ENCODE results near the gene ITLN2.
"Not testable (repeated sequence)": the region's sequence is repeated elsewhere in the genome, so short reads cannot be mapped to it uniquely, and the experiment has no call there.

The ITLN2 gene

DNA sequence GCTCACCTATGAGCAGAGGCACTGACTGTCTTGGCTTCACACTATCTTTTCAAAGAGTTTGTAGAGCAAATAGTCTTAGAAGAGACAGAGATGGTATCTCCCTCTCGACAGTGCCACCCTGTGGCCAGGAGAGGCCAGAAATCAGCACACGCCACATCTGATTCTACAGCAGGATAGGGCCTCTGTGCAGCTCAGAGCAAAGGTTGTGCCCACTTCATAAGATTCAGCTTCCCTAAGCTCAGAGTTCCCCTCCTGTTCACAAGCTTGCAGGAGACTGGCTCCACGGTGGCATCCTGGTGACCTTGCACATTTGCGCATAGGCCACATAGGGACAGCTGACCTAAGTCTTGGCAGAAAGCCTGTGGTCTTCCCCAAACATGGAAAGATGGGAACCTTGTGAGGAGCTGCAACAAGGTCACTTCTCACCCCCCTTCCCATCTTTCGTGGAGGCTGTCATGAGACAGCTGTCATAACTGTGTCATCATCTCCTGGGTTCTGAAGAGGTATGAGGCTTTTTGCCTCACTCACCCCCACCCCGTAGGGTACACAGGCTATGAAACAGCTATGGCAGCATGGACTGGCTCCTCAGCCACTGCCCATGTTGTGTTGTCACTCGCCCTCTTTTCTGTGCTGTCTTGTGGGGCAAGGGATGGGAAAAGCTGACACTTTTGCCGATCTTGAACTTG lies 3.0 kb downstream of the ITLN2 start:
- Histone ChIP-seq H3K4me3 (ENCODE audit: low read length) (no peak overlapping the region), H3K9me3 (ENCODE audit: control insufficient read depth, low read depth, low read length) (no peaks in the 10 kb centered on the region), H3K27me3 (ENCODE audit: control insufficient read depth, insufficient read depth, low read length) (no peaks in the 10 kb centered on the region), H3K27ac (ENCODE audit: low read length) (no peak overlapping the region), H3K36me3 (ENCODE audit: control insufficient read depth, low read depth, low read length) (no peaks in the 10 kb centered on the region), H3K9ac (ENCODE audit: low read length) (no peak overlapping the region), H3K4me1 (ENCODE audit: control insufficient read depth, low read depth, low read length) (peaks cover 9% of the 10 kb centered on the region)

DNA sequence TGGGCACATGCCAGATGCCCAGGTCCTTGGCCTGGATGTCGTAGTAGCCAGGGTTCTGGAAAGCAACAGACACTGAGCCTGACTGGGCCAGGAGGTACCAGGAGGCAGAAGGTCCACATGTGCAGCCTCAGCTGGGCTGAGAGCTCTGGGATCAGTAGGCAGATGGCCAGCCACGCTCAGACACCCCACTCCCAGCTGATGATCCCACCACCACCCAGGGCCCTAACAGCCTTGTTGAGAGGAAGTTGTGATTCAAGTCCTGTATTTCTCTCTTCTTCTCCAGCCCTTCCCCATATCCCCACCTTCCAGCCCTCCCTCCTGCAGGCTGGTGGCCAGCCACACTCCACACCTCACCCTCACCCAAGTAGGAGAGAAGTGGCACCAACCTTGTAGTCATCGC lies 4.0 kb downstream of the ITLN2 start:
- Histone ChIP-seq H3K4me3 (ENCODE audit: low read length) (no peak overlapping the region), H3K27ac (ENCODE audit: low read length) (no peak overlapping the region), H3K36me3 (ENCODE audit: control insufficient read depth, low read depth, low read length) (no peaks in the 10 kb centered on the region)

DNA sequence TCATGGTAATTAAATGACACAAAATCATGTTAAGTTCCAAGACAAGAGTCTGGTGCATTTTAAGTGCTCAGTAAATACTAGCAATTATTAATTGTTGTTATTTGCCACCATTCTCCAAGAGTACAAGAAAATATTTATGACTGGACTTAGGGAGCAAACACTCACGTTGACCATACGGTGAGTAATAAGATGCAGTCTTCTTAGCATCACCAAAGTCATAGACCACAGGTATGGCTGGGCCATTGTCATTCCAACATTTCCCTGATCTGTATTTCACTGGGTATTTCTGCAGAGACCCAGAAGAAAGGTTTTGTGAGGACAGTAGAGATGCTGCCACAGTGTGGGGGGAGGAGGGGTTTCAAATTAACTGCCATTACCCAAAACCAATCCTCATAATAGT lies 4.7 kb downstream of the ITLN2 start:
- Histone ChIP-seq H3K4me1 (ENCODE audit: control insufficient read depth, low read depth, low read length) (peaks cover 9% of the 10 kb centered on the region), H3K9me3 (ENCODE audit: control insufficient read depth, low read depth, low read length) (no peaks in the 10 kb centered on the region), H3K27ac (ENCODE audit: low read length) (no peak overlapping the region), H3K36me3 (ENCODE audit: control insufficient read depth, low read depth, low read length) (no peaks in the 10 kb centered on the region), H3K27me3 (ENCODE audit: control insufficient read depth, insufficient read depth, low read length) (no peaks in the 10 kb centered on the region), H3K9ac (ENCODE audit: low read length) (no peak overlapping the region), H3K4me3 (ENCODE audit: low read length) (no peak overlapping the region)

More for the DNA sequence above, 4.0 kb downstream of the ITLN2 start:
- Histone ChIP-seq H3K4me1 (ENCODE audit: control insufficient read depth, low read depth, low read length) (peaks cover 9% of the 10 kb centered on the region), H3K9me3 (ENCODE audit: control insufficient read depth, low read depth, low read length) (no peaks in the 10 kb centered on the region), H3K9ac (ENCODE audit: low read length) (no peak overlapping the region), H3K27me3 (ENCODE audit: control insufficient read depth, insufficient read depth, low read length) (no peaks in the 10 kb centered on the region)

DNA sequence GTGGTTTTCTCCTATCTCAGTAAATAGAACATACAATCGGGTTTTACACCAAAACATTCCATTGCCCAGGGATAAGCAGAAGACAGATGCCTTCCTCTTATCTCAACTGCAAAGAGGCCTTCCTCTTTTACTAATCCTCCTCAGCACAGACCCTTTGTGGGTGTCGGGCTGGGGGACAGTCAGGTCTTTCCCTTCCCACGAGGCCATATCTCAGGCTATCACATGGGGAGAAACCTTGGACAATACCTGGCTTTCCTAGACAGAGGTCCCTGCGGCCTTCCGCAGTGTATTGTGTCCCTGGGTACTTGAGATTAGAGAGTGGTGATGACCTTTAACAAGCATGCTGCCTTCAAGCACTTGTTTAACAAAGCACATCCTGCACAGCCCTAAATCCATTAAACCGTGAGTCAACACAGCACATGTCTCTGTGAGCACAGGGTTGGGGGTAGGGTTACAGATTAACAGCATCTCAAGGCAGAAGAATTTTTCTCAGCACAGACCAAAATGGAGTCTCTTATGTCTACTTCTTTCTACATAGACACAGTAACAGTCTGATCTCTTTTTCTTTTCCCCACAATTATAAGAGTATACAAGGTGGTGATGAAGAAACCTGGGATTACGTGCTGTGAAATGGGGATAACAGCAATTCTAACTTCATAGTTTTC lies 5.3 kb downstream of the ITLN2 start:
- not testable (repeated sequence) for H3K4me1 ChIP-seq (ENCODE audit: control insufficient read depth, low read depth, low read length); H3K27me3 ChIP-seq (ENCODE audit: control insufficient read depth, insufficient read depth, low read length); H3K27ac ChIP-seq (ENCODE audit: low read length); H3K9ac ChIP-seq (ENCODE audit: low read length); H3K4me3 ChIP-seq (ENCODE audit: low read length); H3K9me3 ChIP-seq (ENCODE audit: control insufficient read depth, low read depth, low read length); H3K36me3 ChIP-seq (ENCODE audit: control insufficient read depth, low read depth, low read length)

DNA sequence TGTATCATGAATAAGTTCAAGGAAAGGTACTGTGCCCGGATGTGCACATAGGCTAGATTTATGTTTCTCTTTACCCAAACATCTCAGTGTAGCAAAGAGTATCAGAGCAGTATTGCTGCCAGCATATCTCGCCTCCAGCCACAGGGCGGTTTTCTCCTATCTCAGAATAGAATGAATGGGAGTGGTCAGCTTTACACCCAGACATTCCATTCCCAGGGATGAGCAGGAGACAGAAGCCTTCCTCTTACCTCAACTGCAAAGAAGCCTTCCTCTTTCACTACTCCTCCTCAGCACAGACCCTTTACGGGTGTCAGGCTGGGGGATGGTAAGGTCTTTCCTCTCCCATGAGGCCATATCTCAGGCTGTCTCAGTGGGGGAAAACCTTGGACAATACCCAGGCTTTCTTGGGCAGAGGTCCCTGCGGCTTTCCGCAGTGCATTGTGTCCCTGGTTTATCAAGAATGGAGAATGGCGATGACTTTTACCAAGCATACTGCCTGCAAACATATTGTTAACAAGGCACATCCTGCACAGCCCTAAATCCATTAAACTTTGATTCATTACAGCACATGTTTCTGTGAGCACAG lies 7.3 kb downstream of the ITLN2 start:
- H3K27me3 ChIP-seq (ENCODE audit: control insufficient read depth, insufficient read depth, low read length); H3K36me3 ChIP-seq (ENCODE audit: control insufficient read depth, low read depth, low read length); H3K9ac ChIP-seq (ENCODE audit: low read length); H3K4me1 ChIP-seq (ENCODE audit: control insufficient read depth, low read depth, low read length); H3K27ac ChIP-seq (ENCODE audit: low read length); H3K9me3 ChIP-seq (ENCODE audit: control insufficient read depth, low read depth, low read length); H3K4me3 ChIP-seq (ENCODE audit: low read length): not testable (repeated sequence)

DNA sequence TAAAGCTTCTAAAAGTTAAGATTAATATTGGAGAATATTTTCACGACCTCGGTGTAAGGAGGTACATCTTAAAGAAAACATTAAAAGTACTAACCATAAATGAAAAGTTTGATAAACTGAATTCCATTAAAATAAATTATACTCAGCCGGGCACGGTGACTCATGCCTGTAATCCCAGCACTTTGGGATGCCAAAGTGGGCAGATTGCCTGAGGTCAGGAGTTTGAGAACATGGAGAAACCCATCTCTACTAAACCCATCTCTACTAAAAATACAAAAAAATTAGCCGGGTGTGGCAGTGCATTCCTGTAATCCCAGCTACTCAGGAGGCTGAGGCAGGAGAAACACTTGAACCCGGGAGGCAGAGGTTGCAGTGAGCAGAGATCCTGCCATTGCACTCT lies 8.7 kb downstream of the ITLN2 start:
- H3K36me3 ChIP-seq (ENCODE audit: control insufficient read depth, low read depth, low read length); H3K9ac ChIP-seq (ENCODE audit: low read length); H3K27ac ChIP-seq (ENCODE audit: low read length): not testable (repeated sequence)

DNA sequence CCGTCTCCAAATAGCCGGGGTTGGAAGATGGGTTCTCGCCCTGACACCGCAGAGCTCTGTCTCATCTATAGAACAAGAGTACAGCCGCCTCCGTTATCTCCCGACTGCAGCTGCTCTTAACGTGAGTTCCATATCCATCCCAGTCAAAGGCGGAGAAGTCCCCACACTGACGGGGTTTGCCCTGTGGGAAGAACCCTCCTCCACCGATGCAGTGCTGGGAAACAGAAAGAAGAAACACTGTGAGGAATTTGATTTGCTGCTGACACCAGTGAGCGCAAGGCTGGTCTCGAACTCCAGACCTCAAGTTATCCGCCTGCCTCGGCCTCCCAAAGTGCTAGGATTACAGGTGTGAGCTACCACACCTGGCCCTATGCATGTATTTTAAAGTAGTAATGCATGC lies 9.5 kb downstream of the ITLN2 start:
- H3K4me1 ChIP-seq (ENCODE audit: control insufficient read depth, low read depth, low read length), result no peaks in the 10 kb centered on the region
- H3K4me3 ChIP-seq (ENCODE audit: low read length), result no peak overlapping the region
- H3K27ac ChIP-seq (ENCODE audit: low read length), result no peak overlapping the region
- H3K36me3 ChIP-seq (ENCODE audit: control insufficient read depth, low read depth, low read length), result no peaks in the 10 kb centered on the region
- no peak overlapping the region for H3K9ac ChIP-seq (ENCODE audit: low read length)
- H3K27me3 ChIP-seq (ENCODE audit: control insufficient read depth, insufficient read depth, low read length), result no peaks in the 10 kb centered on the region
- H3K9me3 ChIP-seq (ENCODE audit: control insufficient read depth, low read depth, low read length), result no peaks in the 10 kb centered on the region

More for the DNA sequence above, 8.7 kb downstream of the ITLN2 start:
- not testable (repeated sequence) for H3K9me3 ChIP-seq (ENCODE audit: control insufficient read depth, low read depth, low read length); H3K4me3 ChIP-seq (ENCODE audit: low read length); H3K27me3 ChIP-seq (ENCODE audit: control insufficient read depth, insufficient read depth, low read length); H3K4me1 ChIP-seq (ENCODE audit: control insufficient read depth, low read depth, low read length)

DNA sequence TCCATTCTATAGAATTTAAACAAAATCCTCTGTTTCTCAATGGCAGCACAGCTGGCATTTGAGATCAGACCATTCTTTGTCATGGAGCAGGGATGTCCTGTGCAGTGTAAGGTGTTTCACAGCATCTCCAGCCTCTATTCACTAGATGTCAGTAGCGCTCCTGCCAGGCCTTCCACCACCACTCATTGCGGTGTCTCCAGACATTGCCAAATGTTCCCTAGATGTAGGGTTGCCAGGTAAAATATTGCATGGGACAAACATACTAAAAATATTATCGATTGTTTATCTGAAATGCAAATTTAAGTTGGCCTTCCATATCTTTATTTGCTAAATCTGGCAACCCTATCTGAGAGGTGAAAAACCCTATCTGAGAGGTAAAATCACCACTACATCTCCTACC lies 11.7 kb downstream of the ITLN2 start:
- Histone ChIP-seq H3K36me3 (ENCODE audit: control insufficient read depth, low read depth, low read length) (no peaks in the 10 kb centered on the region), H3K27ac (ENCODE audit: low read length) (no peak overlapping the region), H3K4me3 (ENCODE audit: low read length) (no peak overlapping the region), H3K9me3 (ENCODE audit: control insufficient read depth, low read depth, low read length) (no peaks in the 10 kb centered on the region), H3K9ac (ENCODE audit: low read length) (no peak overlapping the region), H3K4me1 (ENCODE audit: control insufficient read depth, low read depth, low read length) (no peaks in the 10 kb centered on the region), H3K27me3 (ENCODE audit: control insufficient read depth, insufficient read depth, low read length) (no peaks in the 10 kb centered on the region)

DNA sequence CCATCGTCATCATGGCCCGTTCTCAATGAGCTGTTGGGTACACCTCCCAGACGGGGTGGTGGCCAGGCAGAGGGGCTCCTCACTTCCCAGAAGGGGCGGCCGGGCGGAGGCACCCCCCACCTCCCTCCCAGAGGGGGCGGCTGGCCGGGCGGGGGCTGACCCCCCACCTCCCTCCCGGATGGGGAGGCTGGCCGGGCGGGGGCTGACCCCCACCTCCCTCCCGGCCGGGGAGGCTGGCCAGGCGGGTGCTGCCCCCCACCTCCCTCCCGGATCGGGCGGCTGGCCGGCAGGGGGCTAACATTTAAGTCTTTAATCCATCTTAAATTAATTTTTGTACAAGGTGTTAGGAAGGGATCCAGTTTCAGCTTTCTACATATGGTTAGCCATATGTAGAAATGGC lies 17.9 kb downstream of the ITLN2 start:
- H3K9me3 ChIP-seq (ENCODE audit: control insufficient read depth, low read depth, low read length); H3K9ac ChIP-seq (ENCODE audit: low read length); H3K4me3 ChIP-seq (ENCODE audit: low read length); H3K4me1 ChIP-seq (ENCODE audit: control insufficient read depth, low read depth, low read length); H3K27ac ChIP-seq (ENCODE audit: low read length); H3K27me3 ChIP-seq (ENCODE audit: control insufficient read depth, insufficient read depth, low read length); H3K36me3 ChIP-seq (ENCODE audit: control insufficient read depth, low read depth, low read length): not testable (repeated sequence)

DNA sequence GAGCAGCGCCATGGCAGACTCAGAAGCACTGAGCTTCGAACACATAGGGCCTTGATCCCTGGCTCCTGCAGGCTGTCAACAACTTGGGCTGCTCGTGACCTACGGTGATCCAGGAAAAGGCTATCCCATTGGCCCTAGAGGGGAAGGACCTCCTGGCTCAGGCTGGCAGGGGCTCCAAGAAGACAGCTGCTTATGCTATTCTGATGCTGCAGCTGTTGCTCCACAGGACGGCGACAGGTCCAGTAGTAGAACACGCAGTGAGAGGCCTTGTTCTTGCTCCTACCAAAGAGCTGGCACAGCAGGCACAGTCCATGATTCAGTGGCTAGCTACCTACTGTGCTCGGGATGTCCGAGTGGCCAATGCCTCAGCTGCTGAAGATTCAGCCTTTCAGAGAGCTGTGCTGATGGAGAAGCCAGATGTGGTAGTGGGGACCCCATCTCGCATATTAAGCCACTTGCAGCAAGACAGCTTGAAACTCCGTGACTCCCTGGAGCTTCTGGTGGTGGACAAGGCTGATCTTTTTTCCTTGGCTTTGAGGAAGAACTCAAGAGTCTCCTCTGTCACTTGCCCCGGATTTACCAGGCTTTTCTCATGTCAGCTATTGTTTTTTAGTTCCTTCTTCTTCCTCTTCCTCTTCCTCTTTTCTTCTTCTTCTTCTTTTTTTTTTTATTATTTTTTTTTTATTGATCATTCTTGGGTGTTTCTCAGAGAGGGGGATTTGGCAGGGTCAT lies 18.9 kb downstream of the ITLN2 start:
- H3K36me3 ChIP-seq (ENCODE audit: control insufficient read depth, low read depth, low read length), result no peaks in the 10 kb centered on the region
- H3K27me3 ChIP-seq (ENCODE audit: control insufficient read depth, insufficient read depth, low read length), result no peaks in the 10 kb centered on the region
- H3K4me1 ChIP-seq (ENCODE audit: control insufficient read depth, low read depth, low read length), result no peaks in the 10 kb centered on the region
- no peak overlapping the region for H3K27ac ChIP-seq (ENCODE audit: low read length)
- no peak overlapping the region for H3K4me3 ChIP-seq (ENCODE audit: low read length)
- no peak overlapping the region for H3K9ac ChIP-seq (ENCODE audit: low read length)
- H3K9me3 ChIP-seq (ENCODE audit: control insufficient read depth, low read depth, low read length), result no peaks in the 10 kb centered on the region

DNA sequence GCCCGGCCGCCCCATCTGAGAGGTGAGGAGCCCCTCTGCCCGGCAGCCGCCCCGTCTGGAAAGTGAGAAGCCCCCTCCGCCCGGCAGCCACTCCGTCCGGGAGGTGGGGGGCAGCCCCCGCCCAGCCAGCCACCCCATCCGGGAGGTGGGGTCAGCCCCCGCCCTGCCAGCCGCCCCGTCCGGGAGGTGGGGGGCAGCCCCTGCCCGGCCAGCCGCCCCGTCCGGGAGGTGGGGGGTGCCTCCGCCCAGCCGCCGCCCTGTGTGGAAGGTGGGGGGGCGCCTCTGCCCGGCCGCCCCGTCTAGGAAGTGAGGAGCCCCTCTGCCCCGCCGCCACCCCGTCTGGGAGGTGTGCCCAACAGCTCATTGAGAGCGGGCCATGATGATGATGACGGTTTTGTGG lies 21.3 kb downstream of the ITLN2 start:
- not testable (repeated sequence) for H3K9me3 ChIP-seq (ENCODE audit: control insufficient read depth, low read depth, low read length); H3K36me3 ChIP-seq (ENCODE audit: control insufficient read depth, low read depth, low read length); H3K4me3 ChIP-seq (ENCODE audit: low read length); H3K4me1 ChIP-seq (ENCODE audit: control insufficient read depth, low read depth, low read length); H3K9ac ChIP-seq (ENCODE audit: low read length); H3K27me3 ChIP-seq (ENCODE audit: control insufficient read depth, insufficient read depth, low read length); H3K27ac ChIP-seq (ENCODE audit: low read length)
